ENCODE measurements around the gene EVI2B. TPM values are rescaled to one million over a fixed set of nuclear protein-coding genes. Genes with fewer than 3 reads are reported as not detected.

The EVI2B gene
- 0.47 and 1.5 TPM in 2 replicates for total RNA-seq

GRCh38 chr17:31313982-31314781 is at the start of gene EVI2B:
Gene EVI2B, minus strand, starts transcription at chr17:31314054. Its CDS starts 8,445 bp downstream, at chr17:31305609.

GRCh38 chr17:31321481-31321880 is 7.6 kb upstream of the EVI2B start, which contains the start of gene EVI2A:
Gene EVI2A, minus strand, starts transcription at chr17:31321622. Its CDS starts 2,609 bp downstream, at chr17:31319013.

GRCh38 chr17:31297090-31297489 is 16.8 kb downstream of the EVI2B start, which contains the start of gene OMG:
Gene OMG, minus strand, starts transcription at chr17:31297239. Its CDS starts 908 bp downstream, at chr17:31296331.

Other genes starting within 250 kb of the EVI2B start
- 22.3 and 40.5 TPM in 2 replicates for gene NF1, start 219.1 kb downstream of the EVI2B start, total RNA-seq
- 0.08 TPM in 1 of 2 replicates, not detected in the other for gene OMG, start 16.8 kb downstream of the EVI2B start, total RNA-seq
- gene EVI2A, start 7.6 kb upstream of the EVI2B start, total RNA-seq: 0.23 and 0.39 TPM in 2 replicates
- gene RAB11FIP4, start 77.6 kb upstream of the EVI2B start, total RNA-seq: 5.7 and 9.2 TPM in 2 replicates

Data from hair follicular keratinocyte (primary cell).